OCI-LY1 (cell line): ENCODE results near the gene CASZ1.

Experiments used
- H2AFZ ChIP-seq: fragments of 200-600 bp; sonication (generic), shearing (Covaris generic); 2 replicates; pipeline ENCODE4 v1.6.0; 2014; ENCODE audit warnings: antibody characterized with exemption, mild to moderate bottlenecking, low read length
- H3F3A ChIP-seq: fragments of 200-600 bp; sonication (generic), shearing (Covaris generic); 2 replicates; pipeline ENCODE4 v1.6.0; 2014; ENCODE audit warnings: mild to moderate bottlenecking, antibody characterized with exemption, low read length, moderate library complexity; ENCODE audit not compliant: insufficient read depth
- H3K27ac ChIP-seq: fragments of 200-600 bp; sonication (generic); 2 replicates; pipeline ENCODE4 v1.5.1; 2014; ENCODE audit warnings: low read length, mixed run types, mild to moderate bottlenecking, low read depth; ENCODE audit not compliant: poor library complexity, severe bottlenecking
- H3K27me3 ChIP-seq: fragments of 200-600 bp; sonication (generic); 2 replicates; pipeline ENCODE4 v1.6.0; 2014; ENCODE audit warnings: antibody characterized with exemption, mild to moderate bottlenecking, low read length, moderate library complexity; ENCODE audit not compliant: insufficient read depth
- H3K36me3 ChIP-seq: fragments of 200-600 bp; sonication (generic); 2 replicates; pipeline ENCODE4 v1.6.1; 2014; ENCODE audit warnings: mild to moderate bottlenecking, antibody characterized with exemption, low read length, moderate library complexity, mixed read lengths; ENCODE audit not compliant: insufficient read depth
- H3K4me1 ChIP-seq: fragments of 200-600 bp; sonication (generic); 2 replicates; pipeline ENCODE4 v1.5.1; 2014; ENCODE audit warnings: mild to moderate bottlenecking, low read length, moderate library complexity; ENCODE audit not compliant: insufficient read depth, severe bottlenecking
- H3K4me2 ChIP-seq: fragments of 200-600 bp; sonication (generic), shearing (Covaris generic); 2 replicates; pipeline ENCODE4 v1.6.1; 2014; ENCODE audit warnings: low read length
- H3K4me3 ChIP-seq: fragments of 200-600 bp; sonication (generic); 2 replicates; pipeline ENCODE4 v1.5.1; 2014; ENCODE audit warnings: low read length, low read depth, mild to moderate bottlenecking, mixed read lengths; ENCODE audit not compliant: poor library complexity, severe bottlenecking
- H3K79me2 ChIP-seq: fragments of 200-600 bp; shearing (Covaris generic); 2 replicates; pipeline ENCODE4 v1.6.1; 2016; ENCODE audit warnings: mixed run types, low read length, mixed read lengths; ENCODE audit not compliant: insufficient read depth
- H3K9ac ChIP-seq: fragments of 200-600 bp; sonication (generic), shearing (Covaris generic); 2 replicates; pipeline ENCODE4 v1.6.1; 2014; ENCODE audit warnings: mild to moderate bottlenecking, low read length, mixed read lengths
- H3K9me2 ChIP-seq: fragments of 200-600 bp; sonication (generic), shearing (Covaris generic); 2 replicates; pipeline ENCODE4 v1.6.1; 2014; ENCODE audit warnings: low read depth, mild to moderate bottlenecking, low read length, mixed read lengths
- H3K9me3 ChIP-seq: fragments of 200-600 bp; shearing (Covaris generic); 2 replicates; pipeline ENCODE4 v1.6.1; 2014; ENCODE audit warnings: low read length, mixed read lengths
- H4K20me1 ChIP-seq: fragments of 200-600 bp; sonication (generic), shearing (Covaris generic); 2 replicates; pipeline ENCODE4 v1.6.0; 2016; ENCODE audit warnings: mild to moderate bottlenecking, low read length; ENCODE audit not compliant: insufficient read depth
- EZH2 ChIP-seq: fragments of 200-600 bp; sonication (generic), shearing (Covaris generic); IDR thresholded peaks from 2 replicates; pipeline ENCODE4 v1.8.0; 2017; ENCODE audit warnings: borderline replicate concordance, mixed run types, mild to moderate bottlenecking, antibody characterized with exemption, low read length, moderate library complexity, mixed read lengths
- TF ChIP-seq, protein P1 (sequence below): fragments of 200-600 bp; sonication (generic), shearing (Covaris generic); IDR thresholded peaks from 2 replicates; pipeline ENCODE4 v1.5.1; 2017; ENCODE audit warnings: mild to moderate bottlenecking, antibody characterized with exemption, low read length, moderate library complexity, mixed read lengths

Gene CASZ1

DNA sequence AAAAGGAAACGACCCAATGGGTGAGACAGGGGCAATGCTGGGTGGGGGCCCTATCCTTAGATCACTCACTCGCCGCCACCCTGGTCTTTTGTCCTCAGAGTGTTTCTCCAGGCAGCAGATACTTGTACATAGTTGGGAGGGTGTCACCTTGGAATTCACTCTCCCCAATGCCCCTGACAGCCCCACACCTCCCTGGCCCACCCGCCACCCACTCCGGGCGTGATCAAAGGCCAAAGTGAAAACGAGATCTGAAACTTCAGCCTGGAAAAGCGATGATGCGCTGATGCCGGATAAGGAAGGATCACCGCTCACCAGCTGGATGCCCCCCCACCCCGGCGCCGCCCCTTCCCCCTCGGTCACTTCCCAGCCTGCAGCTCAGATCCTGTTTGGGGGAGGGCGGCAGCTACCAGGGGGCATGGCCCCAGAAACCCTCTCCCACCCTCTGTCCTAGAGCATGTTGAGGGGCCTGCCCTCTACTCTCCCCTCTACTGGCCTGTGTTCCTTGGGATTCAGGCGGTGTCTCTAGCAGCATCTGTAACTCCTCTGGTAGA, 33.6 kb upstream of the CASZ1 start:
- Histone ChIP-seq H2AFZ (no peak overlapping the region), H3K9ac (no peak overlapping the region), H3K4me2 (no peak overlapping the region), H4K20me1 (no peaks in the 10 kb centered on the region), H3K4me1 (no peaks in the 10 kb centered on the region), H3F3A (no peaks in the 10 kb centered on the region), H3K79me2 (no peaks in the 10 kb centered on the region), H3K27me3 (peaks cover 5% of the 10 kb centered on the region; the same call in 1 of the 2 replicates), H3K36me3 (no peaks in the 10 kb centered on the region), H3K4me3 (no peak overlapping the region), H3K27ac (no peak overlapping the region), H3K9me2 (no peaks in the 10 kb centered on the region), H3K9me3 (no peaks in the 10 kb centered on the region)
- no peak for TF ChIP-seq EZH2
- TF ChIP-seq, protein P1, sequence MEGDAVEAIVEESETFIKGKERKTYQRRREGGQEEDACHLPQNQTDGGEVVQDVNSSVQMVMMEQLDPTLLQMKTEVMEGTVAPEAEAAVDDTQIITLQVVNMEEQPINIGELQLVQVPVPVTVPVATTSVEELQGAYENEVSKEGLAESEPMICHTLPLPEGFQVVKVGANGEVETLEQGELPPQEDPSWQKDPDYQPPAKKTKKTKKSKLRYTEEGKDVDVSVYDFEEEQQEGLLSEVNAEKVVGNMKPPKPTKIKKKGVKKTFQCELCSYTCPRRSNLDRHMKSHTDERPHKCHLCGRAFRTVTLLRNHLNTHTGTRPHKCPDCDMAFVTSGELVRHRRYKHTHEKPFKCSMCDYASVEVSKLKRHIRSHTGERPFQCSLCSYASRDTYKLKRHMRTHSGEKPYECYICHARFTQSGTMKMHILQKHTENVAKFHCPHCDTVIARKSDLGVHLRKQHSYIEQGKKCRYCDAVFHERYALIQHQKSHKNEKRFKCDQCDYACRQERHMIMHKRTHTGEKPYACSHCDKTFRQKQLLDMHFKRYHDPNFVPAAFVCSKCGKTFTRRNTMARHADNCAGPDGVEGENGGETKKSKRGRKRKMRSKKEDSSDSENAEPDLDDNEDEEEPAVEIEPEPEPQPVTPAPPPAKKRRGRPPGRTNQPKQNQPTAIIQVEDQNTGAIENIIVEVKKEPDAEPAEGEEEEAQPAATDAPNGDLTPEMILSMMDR = no peak

DNA sequence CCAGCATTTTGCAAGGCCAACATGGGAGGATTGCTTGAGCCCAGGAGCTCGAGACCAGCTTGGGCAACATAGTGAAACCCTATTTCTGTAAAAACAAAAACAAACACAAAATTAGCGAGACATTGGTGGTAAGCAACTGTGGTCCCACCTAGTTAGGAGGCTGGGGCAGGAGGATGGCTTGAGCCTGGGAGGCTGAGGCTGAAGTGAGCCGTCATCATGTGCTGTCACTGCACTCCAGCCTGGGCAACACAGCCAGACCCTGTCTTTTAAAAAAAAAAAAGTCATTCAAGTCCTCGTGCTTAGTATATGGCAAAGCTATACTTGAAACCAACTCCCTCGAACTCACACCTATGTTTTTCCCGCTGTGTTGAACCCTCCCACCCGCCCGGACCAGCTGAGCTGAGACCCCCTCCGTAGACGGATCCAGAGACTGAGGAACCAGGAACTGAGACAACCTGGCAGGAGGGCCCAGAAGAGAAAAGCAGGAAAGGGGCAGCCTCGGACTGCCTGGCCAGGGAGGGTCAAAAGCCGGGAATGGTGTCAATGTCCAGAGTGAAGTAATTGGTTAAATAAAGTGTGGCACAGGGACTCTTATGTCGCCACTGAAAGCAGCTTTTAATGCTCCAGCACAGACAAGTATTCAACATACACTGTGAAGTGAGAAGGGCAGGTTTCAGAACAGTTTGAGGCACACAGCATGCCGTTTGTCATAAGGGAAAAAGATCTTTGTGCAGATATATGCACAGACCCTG, 32.8 kb upstream of the CASZ1 start:
- no peaks in the 10 kb centered on the region for H3F3A ChIP-seq
- no peak overlapping the region for H3K4me3 ChIP-seq
- no peaks in the 10 kb centered on the region for H3K36me3 ChIP-seq
- H3K9ac ChIP-seq = no peak overlapping the region
- no peak for TF ChIP-seq EZH2
- TF ChIP-seq, protein P1 = no peak
- peaks cover 8% of the 10 kb centered on the region; the same call in 1 of the 2 replicates for H3K27me3 ChIP-seq
- no peak overlapping the region for H2AFZ ChIP-seq
- H3K4me1 ChIP-seq = no peaks in the 10 kb centered on the region
- H3K4me2 ChIP-seq = no peak overlapping the region
- H4K20me1 ChIP-seq = no peaks in the 10 kb centered on the region
- no peaks in the 10 kb centered on the region for H3K9me3 ChIP-seq
- no peaks in the 10 kb centered on the region for H3K79me2 ChIP-seq
- no peaks in the 10 kb centered on the region for H3K9me2 ChIP-seq
- H3K27ac ChIP-seq = no peak overlapping the region

DNA sequence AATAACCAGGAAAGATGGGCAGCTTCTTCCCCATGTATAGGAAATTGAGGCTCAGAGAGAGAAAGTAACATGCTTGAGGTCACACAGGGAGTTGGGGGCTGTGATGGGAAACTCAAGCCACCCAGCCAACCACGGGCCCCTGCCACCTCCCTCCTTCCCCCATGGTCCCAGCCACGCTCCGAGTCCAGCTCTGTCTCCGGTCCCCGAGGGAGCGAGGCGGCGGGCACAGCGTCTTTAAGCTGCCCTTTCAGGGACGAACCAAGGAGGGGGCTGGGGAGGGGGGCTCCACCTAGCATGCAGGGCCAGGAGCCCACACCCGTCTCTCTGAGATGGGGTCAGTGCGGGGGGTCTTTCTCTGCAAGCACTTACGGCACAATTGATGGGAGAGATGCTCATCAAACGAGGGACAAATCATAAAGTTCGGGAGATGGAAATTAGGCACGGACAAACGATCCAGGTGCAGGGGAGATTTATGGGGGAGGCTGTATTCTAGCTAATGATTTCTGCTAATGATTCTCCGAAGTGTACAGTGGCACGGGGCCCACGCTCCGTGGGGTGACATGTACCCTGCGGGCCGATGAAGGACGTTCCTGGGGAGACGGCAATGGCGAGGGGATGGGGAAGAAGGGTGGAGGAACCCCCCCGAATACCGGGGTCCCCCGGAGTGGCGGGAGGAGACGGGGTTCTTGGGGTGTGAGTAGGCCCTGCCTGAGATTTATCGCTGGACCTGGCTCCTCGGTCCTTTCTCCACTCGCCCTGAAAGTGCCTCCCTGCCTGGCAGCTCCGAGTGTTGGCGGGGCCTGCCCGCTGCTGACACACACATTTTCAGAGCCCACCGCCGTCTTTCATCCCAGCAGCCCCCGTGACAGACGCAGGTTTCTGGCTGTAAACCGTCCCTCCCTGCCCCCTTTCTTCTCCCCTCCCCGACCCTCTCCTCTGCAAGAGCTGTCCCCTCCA, 31.2 kb upstream of the CASZ1 start:
- H3K4me2 ChIP-seq = no peak overlapping the region
- H3K79me2 ChIP-seq = no peaks in the 10 kb centered on the region
- TF ChIP-seq, protein P1 = no peak
- TF ChIP-seq EZH2 = no peak
- H2AFZ ChIP-seq = no peak overlapping the region
- no peaks in the 10 kb centered on the region for H3K36me3 ChIP-seq
- no peak overlapping the region for H3K9ac ChIP-seq
- no peaks in the 10 kb centered on the region for H3K9me3 ChIP-seq
- H3K9me2 ChIP-seq = no peaks in the 10 kb centered on the region
- H3K27me3 ChIP-seq = peaks cover 7% of the 10 kb centered on the region; the same call in 1 of the 2 replicates
- no peak overlapping the region for H3K4me3 ChIP-seq
- no peaks in the 10 kb centered on the region for H3K4me1 ChIP-seq
- H4K20me1 ChIP-seq = no peaks in the 10 kb centered on the region
- H3F3A ChIP-seq = no peaks in the 10 kb centered on the region
- no peak overlapping the region for H3K27ac ChIP-seq
